Vagina (tissue), 2 donors: ENCODE results near the gene ACRV1.

ENCODE experiments used
- POLR2A ChIP-seq, 2 donors: fragments of 450-650 bp; IDR thresholded peaks; one replicate each; pipeline ENCODE4 v1.6.1; 2017; ENCODE audit warnings: antibody characterized with exemption in 2 of 2, mild to moderate bottlenecking in 2 of 2, moderate library complexity in 2 of 2
- POLR2AphosphoS5 ChIP-seq, 2 donors: sonication (generic); formaldehyde crosslinking; IDR thresholded peaks; one replicate each; pipeline ENCODE4 v1.9.0; 2017; ENCODE audit warnings: antibody characterized with exemption in 2 of 2, mild to moderate bottlenecking in 2 of 2, low read depth in 1 of 2; ENCODE audit not compliant: insufficient read depth in 1 of 2
- TF ChIP-seq, protein P1 (sequence below), 3 experiments: fragments of 450-650 bp in 2 of 3; fragments of 200-600 bp in 1 of 3; sonication (generic) in 1 of 3; IDR thresholded peaks; one replicate each; pipeline ENCODE4 v1.5.1; 2017 to 2019; ENCODE audit warnings: antibody characterized with exemption in 3 of 3, mild to moderate bottlenecking in 2 of 3, moderate library complexity in 2 of 3

DNA sequence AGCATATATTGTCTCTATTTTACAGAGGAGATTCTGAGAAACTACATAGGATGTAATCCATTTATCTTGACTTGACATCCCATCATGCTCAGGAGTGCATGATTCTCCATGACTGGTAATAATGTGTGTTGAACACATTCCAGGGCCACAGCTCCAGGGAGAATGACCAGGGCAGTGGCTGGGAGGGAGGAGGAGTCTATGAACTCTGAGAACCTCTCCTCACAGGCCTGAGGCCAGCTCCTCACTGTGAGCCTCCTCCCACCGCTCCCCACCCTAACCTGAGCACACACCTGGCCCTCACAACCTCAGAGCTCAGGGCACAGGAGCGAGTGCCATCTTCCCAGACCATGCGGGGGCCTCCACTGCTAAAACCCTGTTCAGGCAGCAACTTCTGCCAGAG is 8.0 kb upstream of the ACRV1 start:
- TF ChIP-seq, protein P1, sequence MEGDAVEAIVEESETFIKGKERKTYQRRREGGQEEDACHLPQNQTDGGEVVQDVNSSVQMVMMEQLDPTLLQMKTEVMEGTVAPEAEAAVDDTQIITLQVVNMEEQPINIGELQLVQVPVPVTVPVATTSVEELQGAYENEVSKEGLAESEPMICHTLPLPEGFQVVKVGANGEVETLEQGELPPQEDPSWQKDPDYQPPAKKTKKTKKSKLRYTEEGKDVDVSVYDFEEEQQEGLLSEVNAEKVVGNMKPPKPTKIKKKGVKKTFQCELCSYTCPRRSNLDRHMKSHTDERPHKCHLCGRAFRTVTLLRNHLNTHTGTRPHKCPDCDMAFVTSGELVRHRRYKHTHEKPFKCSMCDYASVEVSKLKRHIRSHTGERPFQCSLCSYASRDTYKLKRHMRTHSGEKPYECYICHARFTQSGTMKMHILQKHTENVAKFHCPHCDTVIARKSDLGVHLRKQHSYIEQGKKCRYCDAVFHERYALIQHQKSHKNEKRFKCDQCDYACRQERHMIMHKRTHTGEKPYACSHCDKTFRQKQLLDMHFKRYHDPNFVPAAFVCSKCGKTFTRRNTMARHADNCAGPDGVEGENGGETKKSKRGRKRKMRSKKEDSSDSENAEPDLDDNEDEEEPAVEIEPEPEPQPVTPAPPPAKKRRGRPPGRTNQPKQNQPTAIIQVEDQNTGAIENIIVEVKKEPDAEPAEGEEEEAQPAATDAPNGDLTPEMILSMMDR (IDR thresholded peaks at IDR 0.05) = no peak
- TF ChIP-seq POLR2A (IDR thresholded peaks at IDR 0.05) (no peak), POLR2AphosphoS5 (IDR thresholded peaks at IDR 0.05; ENCODE audit: insufficient read depth in 1 of 2, low read depth in 1 of 2) (no peak)
